Sigmoid colon (tissue), 4 donors: ENCODE measurements around the gene CAMSAP3.

Experiments used
- POLR2AphosphoS5 ChIP-seq, 4 donors: sonication (generic); formaldehyde crosslinking; IDR thresholded peaks; one replicate each; pipeline ENCODE4 v1.6.1; 2017; ENCODE audit warnings: antibody characterized with exemption in 4 of 4
- TF ChIP-seq, protein P1 (sequence below), 4 experiments: fragments of 450-650 bp in 3 of 4; fragments of 200-600 bp in 1 of 4; IDR thresholded peaks; one replicate each; pipeline ENCODE4 v1.5.1; 2016 to 2019; ENCODE audit warnings: antibody characterized with exemption in 4 of 4, mild to moderate bottlenecking in 3 of 4, moderate library complexity in 2 of 4

DNA sequence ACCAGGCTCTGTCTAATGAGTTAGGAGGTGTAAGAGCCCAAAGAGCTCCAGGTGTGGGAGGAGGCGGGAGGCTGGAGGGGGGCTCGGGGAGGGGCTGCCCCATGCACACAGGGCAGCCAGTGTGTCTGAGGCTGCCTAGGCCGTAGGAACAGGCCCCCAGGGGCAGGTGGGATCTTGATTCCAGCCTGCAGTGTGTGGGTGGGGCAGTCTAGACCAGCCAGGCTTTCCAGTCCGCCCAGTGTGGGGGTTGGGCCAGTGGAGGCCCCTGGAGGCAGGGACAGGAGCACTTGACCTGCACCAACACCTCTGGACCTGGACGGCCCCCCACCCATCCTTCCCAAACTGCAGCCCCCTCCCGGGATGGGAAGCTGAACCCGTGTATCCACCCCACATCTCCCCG, 5.4 kb upstream of the CAMSAP3 start:
- TF ChIP-seq, protein P1, sequence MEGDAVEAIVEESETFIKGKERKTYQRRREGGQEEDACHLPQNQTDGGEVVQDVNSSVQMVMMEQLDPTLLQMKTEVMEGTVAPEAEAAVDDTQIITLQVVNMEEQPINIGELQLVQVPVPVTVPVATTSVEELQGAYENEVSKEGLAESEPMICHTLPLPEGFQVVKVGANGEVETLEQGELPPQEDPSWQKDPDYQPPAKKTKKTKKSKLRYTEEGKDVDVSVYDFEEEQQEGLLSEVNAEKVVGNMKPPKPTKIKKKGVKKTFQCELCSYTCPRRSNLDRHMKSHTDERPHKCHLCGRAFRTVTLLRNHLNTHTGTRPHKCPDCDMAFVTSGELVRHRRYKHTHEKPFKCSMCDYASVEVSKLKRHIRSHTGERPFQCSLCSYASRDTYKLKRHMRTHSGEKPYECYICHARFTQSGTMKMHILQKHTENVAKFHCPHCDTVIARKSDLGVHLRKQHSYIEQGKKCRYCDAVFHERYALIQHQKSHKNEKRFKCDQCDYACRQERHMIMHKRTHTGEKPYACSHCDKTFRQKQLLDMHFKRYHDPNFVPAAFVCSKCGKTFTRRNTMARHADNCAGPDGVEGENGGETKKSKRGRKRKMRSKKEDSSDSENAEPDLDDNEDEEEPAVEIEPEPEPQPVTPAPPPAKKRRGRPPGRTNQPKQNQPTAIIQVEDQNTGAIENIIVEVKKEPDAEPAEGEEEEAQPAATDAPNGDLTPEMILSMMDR (IDR thresholded peaks at IDR 0.05) = no peak
- no peak for TF ChIP-seq POLR2AphosphoS5 (IDR thresholded peaks at IDR 0.05)
